Suprapubic skin (tissue), 3 donors: ENCODE results near the gene GRIK4.

Source experiments
- CTCF ChIP-seq, 2 donors: fragments of 200-600 bp in 1 of 2; fragments of 450-650 bp in 1 of 2; sonication (generic) in 1 of 2; IDR thresholded peaks; one replicate each; pipeline ENCODE4 v1.5.1; 2016 to 2019; ENCODE audit warnings: antibody characterized with exemption in 2 of 2, mild to moderate bottlenecking in 1 of 2, moderate library complexity in 1 of 2
- POLR2A ChIP-seq, 2 donors: fragments of 450-650 bp; IDR thresholded peaks; one replicate each; pipeline ENCODE4 v1.6.1; 2017; ENCODE audit warnings: antibody characterized with exemption in 2 of 2, mild to moderate bottlenecking in 2 of 2, moderate library complexity in 2 of 2

GRCh38 chr11:121024989-121025388, 513.4 kb downstream of the GRIK4 start:
- no peak for TF ChIP-seq POLR2A (IDR thresholded peaks at IDR 0.05)
- no peak for TF ChIP-seq CTCF (IDR thresholded peaks at IDR 0.05)
